GM21390 (cell line): ENCODE results near the gene MTCH1.

ENCODE experiments used
- ATAC-seq: cut with Tn5 transposase; IDR thresholded peaks from one replicate; pipeline ENCODE4 v1.9.1; 2021; ENCODE audit not compliant: unreplicated experiment

Gene MTCH1

DNA sequence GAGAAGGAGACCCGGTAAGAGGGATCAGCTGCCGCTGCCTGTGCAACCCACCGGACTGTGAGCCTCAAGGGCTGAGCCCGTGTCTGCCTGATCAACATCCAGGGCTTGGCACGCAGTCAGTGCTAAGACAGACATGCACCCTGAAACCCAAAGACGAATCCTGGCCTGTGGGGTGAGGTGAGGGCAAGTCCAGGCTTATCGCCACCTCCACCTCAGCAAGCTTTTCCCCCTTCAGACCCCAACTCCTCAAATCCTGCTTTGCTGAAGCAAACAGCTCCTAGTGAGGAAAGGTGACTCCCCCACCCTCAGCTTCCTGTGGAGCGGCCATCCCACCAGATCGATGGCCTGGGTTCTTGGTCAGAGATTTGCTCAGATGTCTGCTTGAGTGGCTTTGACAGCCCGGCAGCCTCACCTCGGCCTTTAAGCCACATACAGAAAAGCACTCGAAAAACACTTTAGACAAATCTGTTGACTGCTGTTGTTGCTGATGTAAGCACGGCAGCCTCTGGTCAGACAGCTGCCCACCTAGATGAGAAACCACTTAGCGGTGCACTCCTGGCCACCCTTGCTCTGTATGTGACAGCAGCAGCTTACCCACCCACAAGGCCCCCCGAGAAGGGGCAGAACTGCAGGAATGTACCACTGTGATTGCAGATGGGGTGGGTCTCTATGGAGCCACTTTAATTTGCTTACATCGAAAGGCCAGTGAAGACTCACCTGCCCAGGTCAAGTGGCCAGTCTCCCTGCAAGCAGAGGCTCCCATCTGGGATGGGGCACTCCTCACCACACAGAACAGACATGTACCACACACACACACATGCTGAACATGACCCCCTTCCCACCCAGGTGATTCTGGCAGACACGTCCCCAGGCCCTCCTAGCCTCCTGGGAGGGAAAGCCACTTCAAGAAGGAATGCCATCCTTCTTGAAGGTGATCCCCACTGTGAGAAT is 14.8 kb downstream of the MTCH1 start:
- no peak for ATAC-seq

DNA sequence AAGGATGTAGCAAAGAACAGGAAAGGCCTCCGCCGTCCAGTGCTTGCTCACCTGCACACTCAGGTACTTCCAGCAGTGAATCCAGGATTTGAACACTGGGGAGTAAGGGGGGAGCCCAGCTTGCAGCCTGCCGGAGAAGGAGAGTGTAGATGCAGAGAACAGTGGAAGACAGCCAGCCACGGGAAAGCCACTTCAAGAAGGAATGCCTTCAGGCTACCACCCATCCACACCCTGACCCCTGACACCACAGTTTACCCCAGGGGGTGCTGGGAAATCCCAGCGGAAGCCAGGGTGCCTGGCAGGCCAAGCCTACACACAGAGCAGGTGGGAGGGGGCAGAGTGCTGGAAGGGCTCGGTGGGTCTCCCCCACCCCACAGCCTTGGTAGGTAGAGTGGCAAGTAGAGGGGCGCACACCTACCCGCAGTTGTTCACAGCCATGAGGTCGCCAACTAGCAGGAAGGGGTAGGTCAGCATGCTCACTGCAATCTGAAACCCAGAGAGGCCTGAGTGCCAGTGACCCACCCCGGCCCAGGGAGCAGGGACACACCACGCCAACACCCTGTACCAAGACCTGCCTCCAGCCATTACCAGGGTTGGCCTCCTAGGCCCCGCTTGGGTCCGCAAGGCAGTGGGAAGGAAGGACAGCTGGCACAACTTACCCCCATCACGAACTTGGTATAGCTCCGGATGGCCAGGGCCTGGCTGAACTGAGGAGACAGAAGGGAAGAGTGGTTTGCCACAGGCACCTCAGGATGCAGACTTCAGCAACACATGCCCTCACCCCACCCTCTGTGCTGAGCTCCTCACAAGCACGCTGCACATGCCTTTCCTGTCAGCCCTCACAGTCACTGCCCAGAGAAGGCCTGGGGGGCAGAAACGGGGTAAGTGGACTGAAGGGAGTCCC is 15.8 kb downstream of the MTCH1 start:
- ATAC-seq = no peak

DNA sequence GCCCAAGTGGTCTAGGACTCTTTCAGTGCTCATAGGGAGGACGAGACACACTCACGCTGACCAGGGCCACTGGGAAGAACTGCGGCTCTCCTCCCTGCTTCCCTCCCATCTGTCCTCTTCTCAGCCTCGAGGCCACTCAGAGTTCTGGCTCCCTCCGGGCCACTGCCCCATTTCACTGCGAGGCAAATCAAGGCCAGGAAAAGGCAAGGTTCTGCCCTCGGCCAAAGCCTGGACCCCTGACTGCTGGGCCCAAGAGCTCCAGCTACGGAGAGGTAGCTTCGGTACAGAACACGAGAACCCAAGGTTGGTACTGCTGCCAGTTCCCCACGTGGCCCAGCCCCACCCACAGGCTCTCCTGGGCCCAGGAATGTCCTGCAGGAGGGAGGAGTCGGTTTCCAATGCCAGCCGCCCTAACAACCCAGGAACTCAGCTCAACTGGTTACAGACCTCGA is 16.7 kb downstream of the MTCH1 start:
- ATAC-seq = no peak

DNA sequence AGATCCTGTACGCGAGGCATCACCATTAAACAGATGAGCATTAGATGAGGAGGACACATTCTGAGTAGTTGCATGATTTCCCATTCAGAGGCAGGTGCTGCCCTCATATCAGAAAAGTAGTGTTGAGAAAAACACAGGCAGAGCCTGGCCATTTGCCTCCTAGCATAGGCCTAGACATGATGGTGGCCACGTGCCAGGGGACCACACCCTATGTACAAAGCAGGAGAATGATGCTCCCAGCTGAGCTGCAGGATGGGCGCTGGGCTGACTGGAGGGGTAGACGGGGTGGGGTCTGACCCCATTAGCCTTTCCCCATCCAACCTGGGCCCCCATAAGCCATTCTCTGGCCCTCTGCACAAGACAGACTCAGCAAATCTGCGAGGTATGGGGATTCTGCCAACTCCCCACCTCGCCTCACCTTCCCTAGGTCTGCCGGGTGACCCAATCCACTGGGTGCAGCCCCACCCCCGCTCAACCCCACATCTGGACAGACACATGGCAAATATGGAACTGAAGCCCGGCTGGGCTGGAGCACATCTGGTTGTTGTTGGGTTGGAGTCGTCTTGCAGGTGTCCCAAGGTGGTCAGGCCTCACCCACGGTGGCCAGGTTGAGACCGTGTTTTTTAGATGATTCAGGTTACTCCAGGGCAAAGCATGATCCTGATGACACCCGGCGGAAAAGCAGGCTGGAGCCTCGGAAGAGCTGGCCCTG is 17.6 kb downstream of the MTCH1 start:
- no peak for ATAC-seq

DNA sequence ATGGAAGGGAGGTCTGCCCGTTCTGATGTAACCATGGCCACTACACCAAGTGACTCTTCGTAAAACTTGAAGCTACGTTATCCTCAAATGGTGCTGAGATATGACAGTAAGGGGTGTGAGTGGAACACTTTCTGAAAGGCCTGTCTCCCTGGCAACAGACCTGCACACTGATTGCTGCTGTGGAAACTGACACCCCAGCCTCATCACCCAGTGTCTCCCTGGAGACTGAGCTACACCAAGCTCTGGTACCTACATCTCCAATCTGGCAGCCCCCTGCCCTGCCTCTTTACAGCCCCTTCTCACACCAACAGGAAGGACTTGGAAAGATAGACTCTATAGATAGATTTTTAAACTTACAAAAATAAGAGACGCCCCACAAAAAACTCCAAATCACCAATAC is 18.2 kb downstream of the MTCH1 start:
- ATAC-seq = no peak

DNA sequence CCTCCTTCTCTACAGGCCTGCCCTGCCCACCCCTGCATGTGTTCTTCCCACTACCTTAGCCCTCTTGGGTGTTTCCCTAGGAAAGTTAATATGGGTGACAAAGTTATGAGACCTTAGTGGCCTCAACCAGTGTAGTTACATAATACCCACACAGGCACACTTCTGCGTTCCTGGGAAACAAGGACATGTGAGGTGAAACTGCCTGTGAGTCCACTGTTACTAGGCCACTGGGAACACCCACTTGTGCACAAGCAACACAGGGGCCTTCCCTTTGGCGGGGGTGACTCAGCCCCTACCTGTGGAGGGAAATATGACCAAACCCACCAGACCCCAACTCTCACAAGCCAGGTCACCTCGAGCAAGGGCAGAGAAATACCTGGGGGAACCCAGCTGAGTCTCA is 18.7 kb downstream of the MTCH1 start:
- ATAC-seq = no peak

DNA sequence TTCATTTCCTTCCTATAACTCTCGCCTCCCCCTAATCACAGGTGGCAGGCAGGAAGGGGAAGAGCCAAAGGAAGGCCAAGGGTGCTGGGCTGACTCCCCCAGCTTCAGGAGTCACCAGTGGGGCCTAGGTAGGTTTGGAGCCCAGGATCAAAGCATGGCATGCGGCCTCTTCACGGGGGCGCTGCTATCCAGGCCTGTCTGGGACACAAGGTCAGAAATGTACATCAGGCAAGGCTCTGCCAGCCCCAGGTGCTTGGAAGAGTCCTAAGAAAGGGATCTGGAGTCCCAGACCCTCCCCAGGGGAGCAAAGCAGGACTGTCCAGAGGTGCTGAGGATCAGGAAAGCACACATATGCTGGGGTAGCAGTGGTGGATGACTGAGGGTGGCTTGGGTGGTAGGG is 21.1 kb downstream of the MTCH1 start:
- no peak for ATAC-seq

DNA sequence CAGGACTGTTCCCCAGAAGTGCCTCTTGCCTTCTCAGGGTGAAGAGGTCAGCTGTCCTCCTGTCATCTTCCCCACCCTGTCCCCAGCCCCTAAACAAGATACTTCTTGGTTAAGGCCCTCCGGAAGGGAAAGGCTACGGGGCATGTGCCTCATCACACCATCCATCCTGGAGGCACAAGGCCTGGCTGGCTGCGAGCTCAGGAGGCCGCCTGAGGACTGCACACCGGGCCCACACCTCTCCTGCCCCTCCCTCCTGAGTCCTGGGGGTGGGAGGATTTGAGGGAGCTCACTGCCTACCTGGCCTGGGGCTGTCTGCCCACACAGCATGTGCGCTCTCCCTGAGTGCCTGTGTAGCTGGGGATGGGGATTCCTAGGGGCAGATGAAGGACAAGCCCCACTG is 21.6 kb downstream of the MTCH1 start:
- ATAC-seq = no peak

DNA sequence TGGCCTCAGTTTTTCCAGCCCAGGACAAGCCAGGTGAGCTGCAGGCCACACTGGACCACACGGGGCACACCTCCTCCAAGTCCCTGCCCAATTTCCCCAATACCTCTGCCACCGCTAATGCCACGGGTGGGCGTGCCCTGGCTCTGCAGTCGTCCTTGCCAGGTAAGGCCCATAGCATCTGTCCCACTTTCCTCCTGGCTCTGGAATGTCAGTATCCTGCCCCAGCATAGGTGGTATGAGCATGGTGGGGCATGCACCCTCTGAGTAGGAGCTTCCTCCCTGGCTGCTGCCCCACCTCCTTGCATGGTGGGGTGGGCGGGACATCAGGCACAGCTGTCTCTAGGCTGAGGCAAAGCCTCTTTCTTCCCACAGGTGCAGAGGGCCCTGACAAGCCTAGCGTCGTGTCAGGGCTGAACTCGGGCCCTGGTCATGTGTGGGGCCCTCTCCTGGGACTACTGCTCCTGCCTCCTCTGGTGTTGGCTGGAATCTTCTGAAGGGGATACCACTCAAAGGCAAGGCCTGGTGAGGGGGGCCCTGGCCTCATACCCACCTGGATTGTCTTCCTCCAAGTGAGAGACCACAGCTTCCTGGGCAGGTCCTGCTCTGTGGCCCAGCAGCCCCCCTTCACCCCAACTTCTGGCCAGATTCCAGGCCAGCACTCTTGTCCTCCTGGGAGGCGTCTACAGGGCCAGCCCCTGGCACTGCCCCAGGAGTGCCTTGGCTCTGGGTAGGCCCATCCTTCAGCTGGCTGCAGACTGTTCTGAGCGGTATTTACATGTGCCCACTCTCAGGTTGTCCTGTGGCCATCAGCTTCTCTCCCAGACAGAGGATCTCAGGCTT is 22.3 kb downstream of the MTCH1 start:
- ATAC-seq = no peak

DNA sequence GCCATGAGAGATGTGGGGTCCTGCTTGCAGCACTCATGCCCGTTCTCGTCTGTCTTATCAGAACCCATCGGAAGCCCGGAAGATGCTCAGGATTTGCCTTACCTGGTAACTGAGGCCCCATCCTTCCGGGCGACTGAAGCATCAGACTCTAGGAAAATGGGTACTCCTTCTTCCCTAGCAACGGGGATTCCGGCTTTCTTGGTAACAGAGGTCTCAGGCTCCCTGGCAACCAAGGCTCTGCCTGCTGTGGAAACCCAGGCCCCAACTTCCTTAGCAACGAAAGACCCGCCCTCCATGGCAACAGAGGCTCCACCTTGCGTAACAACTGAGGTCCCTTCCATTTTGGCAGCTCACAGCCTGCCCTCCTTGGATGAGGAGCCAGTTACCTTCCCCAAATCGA is 23.1 kb downstream of the MTCH1 start:
- no peak for ATAC-seq

DNA sequence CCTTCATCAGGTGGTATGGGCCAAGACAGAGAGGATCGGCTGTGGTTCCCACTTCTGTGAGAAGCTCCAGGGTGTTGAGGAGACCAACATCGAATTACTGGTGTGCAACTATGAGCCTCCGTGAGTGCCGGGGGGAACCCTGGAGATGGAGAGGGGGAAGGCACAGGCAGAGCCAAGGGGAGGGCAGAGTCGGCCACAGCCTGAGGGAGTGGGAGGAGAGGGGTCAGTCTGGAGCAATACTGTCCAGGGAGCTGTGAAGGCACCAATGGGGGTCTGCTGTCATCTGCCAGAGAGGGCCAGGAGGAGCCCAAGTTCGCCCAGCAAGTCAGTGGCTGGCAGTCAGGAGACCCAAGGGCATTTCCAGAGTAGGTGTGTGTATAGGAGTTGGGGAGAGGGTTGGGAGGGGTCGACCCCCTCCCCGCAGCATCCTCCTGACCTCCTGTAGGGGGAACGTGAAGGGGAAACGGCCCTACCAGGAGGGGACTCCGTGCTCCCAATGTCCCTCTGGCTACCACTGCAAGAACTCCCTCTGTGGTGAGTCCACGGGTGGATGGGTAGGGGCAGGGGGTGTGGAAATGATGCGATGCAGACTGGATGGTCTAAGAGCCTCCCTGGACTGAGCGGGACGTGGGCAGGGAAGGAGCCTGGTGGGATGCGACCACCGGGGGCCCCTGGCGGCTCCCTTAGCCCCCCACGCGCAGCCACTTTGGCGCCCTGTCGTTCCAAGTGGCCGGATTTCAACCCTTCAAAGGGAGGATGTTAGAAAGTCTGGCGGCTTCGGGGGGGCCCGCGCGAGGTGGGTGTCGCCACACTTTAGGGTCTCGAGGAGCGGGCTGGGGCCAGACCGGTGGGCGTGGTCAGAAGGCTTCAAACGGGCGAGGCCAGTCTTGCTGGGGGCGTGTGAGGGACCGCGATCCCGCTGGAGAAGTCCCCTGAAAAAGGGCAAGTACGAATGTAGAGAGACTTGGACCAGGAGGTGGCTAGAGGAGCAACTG is 24.3 kb downstream of the MTCH1 start:
- no peak for ATAC-seq

DNA sequence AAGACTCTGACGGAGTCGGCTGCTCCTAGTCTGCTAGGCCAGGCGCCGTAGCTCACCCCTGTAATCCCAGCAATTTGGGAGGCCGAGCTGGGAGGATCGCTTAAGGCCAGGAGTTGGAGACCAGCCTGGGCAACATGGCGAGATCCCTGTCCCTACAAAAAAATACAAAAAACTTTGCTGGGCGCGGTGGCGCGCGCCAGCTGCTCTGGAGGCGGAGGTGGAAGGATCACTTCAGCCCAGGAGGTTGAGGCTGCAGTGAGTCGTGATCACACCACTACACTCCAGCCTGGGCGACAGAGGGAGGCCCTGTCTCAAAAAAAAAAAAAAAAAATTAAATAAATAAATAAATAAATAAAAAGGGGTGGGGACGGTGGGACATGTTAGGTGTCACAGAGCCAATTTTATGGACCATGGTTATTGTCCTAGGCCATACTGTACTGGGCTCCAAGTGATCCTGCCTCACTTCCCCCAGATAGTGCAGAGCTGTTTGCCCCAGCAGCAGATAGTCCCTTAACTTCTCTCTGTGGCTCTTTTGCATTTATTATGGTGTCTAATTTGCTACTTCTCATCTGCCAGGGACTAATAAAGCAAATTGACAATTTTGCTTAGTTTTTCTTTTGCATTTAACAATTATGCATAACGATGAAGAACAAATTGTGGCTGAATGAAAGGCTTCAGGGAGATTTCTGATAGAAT is 26.3 kb downstream of the MTCH1 start:
- no peak for ATAC-seq

DNA sequence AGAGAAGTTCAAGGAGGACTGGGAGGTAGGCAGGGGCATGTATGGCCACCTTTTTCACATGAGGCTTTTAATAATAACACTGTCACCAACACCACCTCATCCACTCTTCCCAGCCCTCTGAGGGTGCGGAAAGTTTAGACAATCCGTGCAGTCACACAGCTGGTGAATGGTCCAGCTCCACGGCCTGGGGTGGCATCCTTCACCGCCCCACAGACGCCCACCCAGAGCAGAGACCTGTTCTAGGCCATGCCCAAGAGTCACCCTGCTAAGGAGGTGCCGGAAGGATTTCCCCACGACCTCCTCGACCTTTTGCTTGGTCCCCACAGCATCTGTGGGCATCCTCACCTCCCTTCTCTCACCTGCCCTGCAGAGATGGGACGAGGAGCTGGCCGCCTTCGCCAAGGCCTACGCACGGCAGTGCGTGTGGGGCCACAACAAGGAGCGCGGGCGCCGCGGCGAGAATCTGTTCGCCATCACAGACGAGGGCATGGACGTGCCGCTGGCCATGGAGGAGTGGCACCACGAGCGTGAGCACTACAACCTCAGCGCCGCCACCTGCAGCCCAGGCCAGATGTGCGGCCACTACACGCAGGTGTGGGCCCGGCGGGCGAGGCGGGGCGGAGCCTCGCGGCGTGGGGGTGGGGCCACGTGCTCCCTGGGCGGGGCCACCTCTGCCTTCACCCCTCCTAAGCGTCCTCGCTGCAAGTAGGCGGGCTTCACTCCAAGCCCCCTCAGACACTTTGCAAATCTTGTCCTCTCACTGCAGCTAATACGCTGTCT is 27.0 kb downstream of the MTCH1 start:
- ATAC-seq = no peak

DNA sequence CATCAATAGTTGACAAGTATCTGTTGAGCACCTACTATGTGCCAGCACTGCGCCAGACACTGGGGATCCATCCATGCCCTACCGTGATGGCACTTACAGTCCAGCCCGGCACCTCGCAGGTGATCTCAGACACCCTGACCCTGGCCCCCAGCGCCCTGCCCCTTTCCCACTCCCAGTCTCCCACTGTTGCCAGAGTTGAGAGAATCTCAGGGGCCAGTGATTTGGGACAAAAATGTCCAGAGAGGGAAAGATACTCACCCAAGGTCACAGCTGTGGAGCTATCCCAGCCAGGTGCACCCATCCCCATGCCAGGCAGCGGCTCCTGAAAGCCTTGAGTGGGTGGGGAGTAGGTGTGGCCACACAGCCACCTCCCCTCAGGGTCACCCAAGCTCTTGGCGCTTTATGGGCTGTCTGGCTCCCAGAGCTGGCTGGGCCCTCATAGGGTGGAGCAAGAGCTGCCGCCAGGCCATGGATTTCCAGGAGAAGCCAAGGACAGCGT is 28.2 kb downstream of the MTCH1 start:
- ATAC-seq = no peak

DNA sequence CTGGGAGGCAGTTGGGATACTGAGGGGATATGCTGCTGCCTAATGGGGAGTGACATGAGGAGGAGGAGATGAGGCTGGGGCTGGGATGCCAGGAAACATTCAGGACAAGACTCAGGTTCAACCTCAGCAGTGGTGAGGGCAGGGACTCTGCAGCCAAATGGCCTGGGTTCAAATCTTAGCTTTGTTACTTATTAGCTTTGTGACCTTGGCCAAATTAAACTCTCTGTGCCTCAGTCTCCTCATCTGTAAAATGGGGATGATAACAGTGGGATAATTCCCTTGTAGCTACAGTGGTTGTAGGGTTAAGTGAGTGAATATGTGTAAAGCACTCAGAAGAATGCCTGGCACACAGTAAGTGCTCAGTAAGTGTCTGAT is 29.6 kb downstream of the MTCH1 start:
- ATAC-seq = no peak

DNA sequence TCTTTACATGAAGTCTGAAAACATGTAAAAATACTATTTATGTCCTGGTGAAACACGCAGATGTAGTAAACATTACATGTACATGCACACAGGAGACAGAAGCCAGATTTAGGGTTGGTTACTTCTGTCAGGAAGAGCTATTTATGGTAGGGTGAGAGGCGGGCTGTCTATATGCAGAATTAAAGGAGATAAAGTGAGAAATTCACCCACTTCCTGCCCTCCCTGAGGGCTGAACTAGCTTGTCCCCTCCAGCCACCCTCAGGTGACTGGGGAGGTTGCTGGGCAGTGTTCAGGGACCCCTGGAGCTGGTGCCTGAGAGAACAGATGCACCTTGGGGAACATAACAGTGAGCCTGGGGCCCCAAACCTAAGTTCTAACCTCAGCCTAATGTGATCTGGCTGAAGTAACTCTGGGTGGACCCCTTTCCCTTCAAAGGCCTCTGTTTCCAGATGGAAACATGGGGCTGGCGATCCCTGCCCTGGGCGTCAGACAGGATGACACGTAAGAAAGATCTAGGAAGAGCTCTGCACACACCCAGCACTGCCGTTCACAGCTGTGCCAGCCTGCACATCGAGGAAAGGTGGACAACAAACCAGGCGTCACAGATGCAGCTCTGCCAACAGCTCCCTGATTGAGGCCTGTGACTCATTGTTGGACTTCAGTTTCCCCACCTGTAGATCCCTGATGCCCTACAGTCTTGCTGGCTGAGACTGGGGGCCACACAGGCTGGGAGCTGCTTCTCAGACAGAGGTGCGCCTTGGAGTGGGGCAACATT is 30.1 kb downstream of the MTCH1 start:
- no peak for ATAC-seq

DNA sequence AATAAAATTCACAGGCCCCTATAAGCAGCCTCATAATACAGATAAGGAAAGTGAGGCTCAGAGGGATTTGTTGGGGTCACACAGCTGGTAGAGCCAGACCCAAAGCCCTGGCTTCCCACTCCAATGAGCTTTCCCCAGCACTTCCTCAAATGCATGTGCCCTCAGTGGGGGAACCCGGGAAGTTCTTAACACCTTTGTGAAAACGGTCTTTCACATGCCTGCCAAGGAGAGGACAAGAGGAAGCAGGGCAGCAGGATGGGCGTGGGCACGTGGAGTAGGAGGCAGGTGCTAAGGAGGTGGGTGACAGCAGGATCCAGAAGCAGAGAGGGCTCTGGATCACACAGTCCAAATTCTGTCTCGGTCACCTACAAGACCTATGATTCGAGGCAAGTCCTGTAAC is 30.9 kb downstream of the MTCH1 start:
- ATAC-seq = no peak
